GM10266 (cell line): ENCODE data around the gene SAT1.

Experiments
- DNase-seq: peaks from one replicate; pipeline ENCODE4 v3.0.0; 2012; ENCODE audit errors: extremely low spot score
- CTCF ChIP-seq: IDR thresholded peaks from 2 replicates; pipeline ENCODE4 v1.5.1; 2012; ENCODE audit warnings: mild to moderate bottlenecking, low read depth; ENCODE audit not compliant: control insufficient read depth, insufficient read depth; ENCODE audit errors: missing control alignments

The SAT1 gene

DNA sequence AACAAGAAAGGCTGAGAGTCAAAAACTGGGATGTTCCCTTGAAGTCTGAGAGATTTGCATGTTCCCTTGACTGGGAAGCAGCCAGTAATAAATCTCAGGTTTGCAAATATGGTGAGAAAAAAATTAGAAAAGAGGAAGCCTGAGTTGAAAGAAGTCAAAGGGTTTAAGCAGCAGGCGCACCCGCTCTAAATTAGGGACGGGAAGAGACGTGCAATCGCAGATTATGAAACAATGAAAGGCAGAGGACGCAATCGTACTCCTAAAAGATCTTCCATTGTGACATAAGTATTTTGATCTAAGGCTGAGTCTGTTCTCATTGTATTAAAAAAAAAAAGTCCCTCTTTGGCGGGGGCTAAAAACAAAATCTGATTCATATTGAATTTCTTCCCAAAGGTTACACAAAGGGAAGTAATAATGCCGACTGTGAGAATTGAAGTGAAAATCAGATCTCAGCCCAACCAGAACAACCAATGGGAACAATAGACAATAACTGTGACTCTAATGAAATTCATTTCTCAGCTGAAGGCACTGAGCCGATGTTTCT is 28.2 kb downstream of the SAT1 start:
- TF ChIP-seq CTCF, result no peak
- no peak for DNase-seq

GRCh38 chrX:23811656-23812055 is 28.7 kb downstream of the SAT1 start:
- no peak for DNase-seq
- no peak for TF ChIP-seq CTCF

DNA sequence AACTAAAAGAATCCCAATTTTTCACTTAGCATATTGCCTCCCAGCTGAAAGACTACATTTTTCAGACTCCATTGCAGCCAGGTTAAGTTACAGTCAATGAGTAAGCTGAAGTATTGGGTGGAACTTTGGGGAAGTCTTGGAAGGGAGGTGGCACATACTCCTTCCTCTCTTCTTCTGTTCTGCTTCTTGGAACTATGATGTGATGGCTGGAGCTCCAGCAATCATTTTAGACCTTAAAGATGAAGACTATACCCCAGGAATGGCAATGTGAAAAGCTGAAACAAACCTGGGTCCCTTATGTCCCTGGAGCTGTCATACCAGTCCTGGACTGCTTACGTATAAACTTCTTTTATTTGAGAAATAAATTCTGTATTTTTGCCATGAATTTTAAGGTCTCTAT is 30.8 kb downstream of the SAT1 start:
- no peak for TF ChIP-seq CTCF
- no peak for DNase-seq

DNA sequence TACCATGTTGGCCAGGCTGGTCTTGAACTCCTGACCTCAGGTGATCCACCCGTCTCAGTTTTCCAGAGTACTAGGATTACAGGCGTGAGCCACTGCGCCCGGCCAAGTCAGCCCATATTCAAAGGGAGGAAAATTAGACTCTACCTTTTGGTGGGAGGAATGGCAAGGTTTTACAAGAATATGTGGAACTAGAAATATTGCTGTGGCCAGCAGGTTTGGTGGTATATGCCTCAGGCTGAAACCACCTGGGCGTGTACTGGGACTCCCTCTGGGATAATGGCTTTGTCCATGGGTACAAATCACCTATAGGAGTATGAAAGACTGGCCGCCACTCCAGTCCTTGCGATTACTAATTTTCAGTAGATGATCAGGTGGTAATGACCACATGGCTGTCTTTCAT is 32.4 kb downstream of the SAT1 start:
- DNase-seq, result no peak
- no peak for TF ChIP-seq CTCF

- DNase-seq, result no peak
- no peak for TF ChIP-seq CTCF
Observed at GRCh38 chrX:23816179-23816578, 33.2 kb downstream of the SAT1 start.

GRCh38 chrX:23817979-23818336 is 35.0 kb downstream of the SAT1 start:
- no peak for TF ChIP-seq CTCF
- DNase-seq, result no peak

DNA sequence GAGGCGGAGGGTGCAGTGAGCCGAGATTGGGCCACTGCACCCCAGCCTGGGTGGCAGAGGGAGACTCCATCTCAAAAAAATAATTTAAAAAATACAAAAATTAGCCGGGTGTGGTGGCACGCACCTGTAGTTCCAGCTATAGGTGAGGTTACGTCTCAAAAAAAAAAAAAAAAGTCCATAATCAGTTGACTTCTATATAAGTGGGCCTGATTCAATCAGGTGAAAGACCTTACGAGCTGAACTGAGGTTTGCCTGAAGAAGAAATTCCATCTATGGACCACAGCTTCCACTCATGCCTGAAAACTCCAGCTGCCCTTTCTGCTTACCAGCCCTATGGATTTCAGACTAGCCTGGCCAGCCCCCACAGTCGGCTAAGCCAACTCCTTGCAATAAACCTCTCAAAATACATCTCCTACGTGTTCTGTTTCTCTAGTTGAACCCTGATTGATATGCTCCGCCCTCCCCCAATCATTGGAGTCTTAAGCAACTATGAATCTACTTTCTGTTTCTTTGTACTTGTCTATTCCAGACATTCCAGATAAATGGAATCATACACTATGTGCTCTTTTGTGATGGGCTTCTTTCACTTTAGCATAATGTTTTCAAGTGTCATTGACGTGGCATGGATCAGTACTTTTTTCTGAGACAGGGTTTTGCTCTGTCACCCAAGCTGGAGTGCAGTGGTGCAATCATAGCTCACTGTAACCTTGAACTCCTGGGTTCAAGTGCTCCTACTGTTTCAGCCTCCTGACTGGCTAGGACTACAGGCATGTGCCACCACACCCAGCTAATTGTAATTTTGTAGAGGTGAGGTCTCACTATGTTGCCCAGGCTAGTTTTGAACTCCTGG is 36.6 kb downstream of the SAT1 start:
- no peak for DNase-seq
- TF ChIP-seq CTCF, result no peak
